Measurements from ENCODE around the gene EYA4.

The EYA4 gene

GRCh38 chr6:133201231-133201630 lies 39.9 kb upstream of the EYA4 start:
- no peak overlapping the region for H3K4me2 ChIP-seq (ENCODE audit: low read length)
- no peak overlapping the region for H3K9ac ChIP-seq (ENCODE audit: low read length)
- H3K4me1 ChIP-seq (ENCODE audit: insufficient read depth, low read length, severe bottlenecking): no peaks in the 10 kb centered on the region
- H3K27me3 ChIP-seq (ENCODE audit: insufficient read depth, low read length): no peaks in the 10 kb centered on the region
- H2AFZ ChIP-seq (ENCODE audit: low read length): no peak overlapping the region
- H3K9me3 ChIP-seq (ENCODE audit: low read length): no peaks in the 10 kb centered on the region
- no peak for TF ChIP-seq EZH2 (IDR thresholded peaks at IDR 0.05; ENCODE audit: borderline replicate concordance, low read length)
- TF ChIP-seq CTCF (IDR thresholded peaks at IDR 0.05; ENCODE audit: low read length): no peak
- no peaks in the 10 kb centered on the region for H3F3A ChIP-seq (ENCODE audit: insufficient read depth, low read length)
- H3K27ac ChIP-seq (ENCODE audit: low read depth, low read length, poor library complexity, severe bottlenecking): no peak overlapping the region
- H3K36me3 ChIP-seq (ENCODE audit: insufficient read depth, low read length): no peaks in the 10 kb centered on the region
- no peaks in the 10 kb centered on the region for H4K20me1 ChIP-seq (ENCODE audit: insufficient read depth, low read length)
- no peaks in the 10 kb centered on the region for H3K79me2 ChIP-seq (ENCODE audit: insufficient read depth, low read length)
- H3K4me3 ChIP-seq (ENCODE audit: low read depth, low read length, poor library complexity, severe bottlenecking): no peak overlapping the region
- no peaks in the 10 kb centered on the region for H3K9me2 ChIP-seq (ENCODE audit: low read depth, low read length)

- H3K27me3 ChIP-seq (ENCODE audit: insufficient read depth, low read length): no peaks in the 10 kb centered on the region
- H3K4me1 ChIP-seq (ENCODE audit: insufficient read depth, low read length, severe bottlenecking): no peaks in the 10 kb centered on the region
- H3K9ac ChIP-seq (ENCODE audit: low read length): no peak overlapping the region
- H3K27ac ChIP-seq (ENCODE audit: low read depth, low read length, poor library complexity, severe bottlenecking): no peak overlapping the region
- no peaks in the 10 kb centered on the region for H3K9me3 ChIP-seq (ENCODE audit: low read length)
- TF ChIP-seq CTCF (IDR thresholded peaks at IDR 0.05; ENCODE audit: low read length) (no peak), EZH2 (IDR thresholded peaks at IDR 0.05; ENCODE audit: borderline replicate concordance, low read length) (no peak)
- no peak overlapping the region for H2AFZ ChIP-seq (ENCODE audit: low read length)
- no peaks in the 10 kb centered on the region for H3F3A ChIP-seq (ENCODE audit: insufficient read depth, low read length)
- H3K4me3 ChIP-seq (ENCODE audit: low read depth, low read length, poor library complexity, severe bottlenecking): no peak overlapping the region
- H3K36me3 ChIP-seq (ENCODE audit: insufficient read depth, low read length): no peaks in the 10 kb centered on the region
- no peaks in the 10 kb centered on the region for H4K20me1 ChIP-seq (ENCODE audit: insufficient read depth, low read length)
- H3K79me2 ChIP-seq (ENCODE audit: insufficient read depth, low read length): no peaks in the 10 kb centered on the region
- H3K4me2 ChIP-seq (ENCODE audit: low read length): no peak overlapping the region
- no peaks in the 10 kb centered on the region for H3K9me2 ChIP-seq (ENCODE audit: low read depth, low read length)
Measured at GRCh38 chr6:133202610-133203343, 38.4 kb upstream of the EYA4 start.

- Histone ChIP-seq H2AFZ (ENCODE audit: low read length) (no peak overlapping the region), H3K27me3 (ENCODE audit: insufficient read depth, low read length) (no peaks in the 10 kb centered on the region), H3K4me1 (ENCODE audit: insufficient read depth, low read length, severe bottlenecking) (no peaks in the 10 kb centered on the region), H3F3A (ENCODE audit: insufficient read depth, low read length) (no peaks in the 10 kb centered on the region), H3K4me2 (ENCODE audit: low read length) (no peak overlapping the region), H3K9ac (ENCODE audit: low read length) (no peak overlapping the region), H3K9me3 (ENCODE audit: low read length) (no peaks in the 10 kb centered on the region), H3K9me2 (ENCODE audit: low read depth, low read length) (no peaks in the 10 kb centered on the region), H3K79me2 (ENCODE audit: insufficient read depth, low read length) (no peaks in the 10 kb centered on the region), H3K27ac (ENCODE audit: low read depth, low read length, poor library complexity, severe bottlenecking) (no peak overlapping the region), H3K4me3 (ENCODE audit: low read depth, low read length, poor library complexity, severe bottlenecking) (no peak overlapping the region), H4K20me1 (ENCODE audit: insufficient read depth, low read length) (no peaks in the 10 kb centered on the region), H3K36me3 (ENCODE audit: insufficient read depth, low read length) (no peaks in the 10 kb centered on the region)
- TF ChIP-seq EZH2 (IDR thresholded peaks at IDR 0.05; ENCODE audit: borderline replicate concordance, low read length): no peak
- TF ChIP-seq CTCF (IDR thresholded peaks at IDR 0.05; ENCODE audit: low read length): no peak
Measured at GRCh38 chr6:133203344-133203697, 37.8 kb upstream of the EYA4 start.
